PC-9 (cell line): ENCODE results near the gene CYB5B.

ENCODE experiments used
- CTCF ChIP-seq: fragments of 200-600 bp; sonication (generic); conservative IDR thresholded peaks from 2 replicates; pipeline ENCODE4 v1.6.1; 2017; ENCODE audit warnings: mixed run types, antibody characterized with exemption, mild to moderate bottlenecking, moderate library complexity
- EZH2 ChIP-seq: fragments of 200-600 bp; sonication (generic); IDR thresholded peaks from 2 replicates; pipeline ENCODE4 v1.8.0; 2017; ENCODE audit warnings: antibody characterized with exemption, low read depth

DNA sequence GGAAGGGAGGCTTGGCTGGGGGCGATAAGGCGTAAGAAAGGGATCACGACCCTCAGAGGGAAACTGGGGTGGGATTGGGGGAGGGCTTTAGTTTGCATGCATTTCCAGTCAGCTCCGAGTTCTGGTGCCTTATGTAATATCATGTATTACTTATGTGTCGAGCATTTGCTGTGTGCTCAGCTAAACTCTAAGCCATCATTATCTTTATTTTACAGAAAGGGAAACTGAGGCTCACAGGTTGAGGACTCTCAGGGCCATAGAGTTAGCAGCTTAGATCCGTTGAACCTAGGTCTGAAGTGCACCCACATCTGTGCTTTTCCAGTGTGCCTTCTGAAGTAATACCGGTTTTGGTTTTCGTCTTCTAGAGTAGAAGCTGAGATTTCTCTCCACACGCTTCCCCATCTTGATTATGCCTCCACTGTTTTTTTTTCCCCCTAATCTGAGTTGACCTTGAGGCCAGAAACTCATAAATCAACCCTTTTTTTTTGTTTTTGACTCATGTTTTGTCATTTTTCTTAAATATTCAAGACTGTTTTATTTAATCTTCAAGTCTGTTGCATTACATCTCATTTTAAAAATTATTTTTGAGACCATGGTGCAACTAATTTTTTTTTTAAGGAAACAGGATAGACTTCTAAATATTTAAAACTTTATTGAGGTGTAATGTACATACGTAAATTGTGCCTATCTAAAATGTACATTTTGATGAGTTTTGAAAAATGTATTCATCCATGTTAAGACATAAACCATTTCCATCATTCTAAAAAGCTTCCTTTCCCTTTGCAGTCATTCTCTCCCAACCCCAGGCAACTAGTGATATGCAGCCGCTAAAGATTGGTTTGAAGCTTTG lies 741 bp downstream of the CYB5B start:
- TF ChIP-seq CTCF (no peak), EZH2 (no peak)
